ENCODE results near the gene TNXB. TPM values are rescaled to one million over a fixed set of nuclear protein-coding genes. Genes with fewer than 3 reads are reported as not detected.

Gene TNXB
- total and polyA plus RNA-seq, 2 experiments from 2014 or later, result 2.0 to 6.0 TPM

- Histone ChIP-seq H3K9me2 (ENCODE audit: insufficient read depth) (no peaks in the 10 kb centered on the region), H3K4me3 (no peak overlapping the region), H4K20me1 (replicated peaks; ENCODE audit: insufficient read depth) (no peaks in the 10 kb centered on the region), H3K79me2 (replicated peaks; ENCODE audit: insufficient read depth) (no peaks in the 10 kb centered on the region), H3F3A (replicated peaks; ENCODE audit: low read depth) (no peaks in the 10 kb centered on the region), H3K36me3 (ENCODE audit: insufficient read depth) (no peaks in the 10 kb centered on the region), H3K27me3 (ENCODE audit: insufficient read depth) (peaks cover 35% of the 10 kb centered on the region), H2AFZ (peak overlapping the region; percentile 81), H3K27ac (ENCODE audit: low read depth) (no peak overlapping the region), H3K4me1 (ENCODE audit: insufficient read depth) (no peaks in the 10 kb centered on the region), H3K4me2 (no peak overlapping the region)
- peak; percentile 35 for ATAC-seq
- TF ChIP-seq CTCF (conservative IDR thresholded peaks at IDR 0.05; ENCODE audit: low read depth in 2 of 2) (peak in 1 of 2 experiments; percentile 27; a peak in 2 of 4 replicates), ZNF462 (CRISPR knock-in tag; IDR thresholded peaks at IDR 0.05) (no peak)
- H3K27me3 Mint-ChIP-seq (ENCODE audit: insufficient read depth, low read depth, poor library complexity), result peaks cover 22% of the 10 kb centered on the region
- H3K4me1 Mint-ChIP-seq, result no peaks in the 10 kb centered on the region; the same call in 2 of the 3 replicates
- no peak for DNase-seq (ENCODE audit: low spot score)
- no peak overlapping the region; the same call in 2 of the 3 replicates for H3K4me3 Mint-ChIP-seq
- no peaks in the 10 kb centered on the region for H3K9me3 Mint-ChIP-seq
- no peak overlapping the region for H3K27ac Mint-ChIP-seq
- H3K36me3 Mint-ChIP-seq (ENCODE audit: low read depth), result no peaks in the 10 kb centered on the region
These were observed 13.6 kb downstream of the TNXB start for GRCh38 chr6:32095338-32096086.
